Neural progenitor cell (in vitro differentiated cells): ENCODE results near the gene EIF2B2.

Experiments used
- EZH2phosphoT487 ChIP-seq: fragments of 200-600 bp; sonication (generic); IDR thresholded peaks from 2 replicates; pipeline ENCODE4 v1.6.1; 2017; ENCODE audit warnings: antibody characterized with exemption
- TF ChIP-seq, protein P1 (sequence below): fragments of 200-600 bp; sonication (generic); IDR thresholded peaks from 2 replicates; pipeline ENCODE4 v1.5.1; 2017; ENCODE audit warnings: antibody characterized with exemption, mild to moderate bottlenecking

GRCh38 chr14:75010472-75011093, 7.9 kb downstream of the EIF2B2 start:
- TF ChIP-seq, protein P1, sequence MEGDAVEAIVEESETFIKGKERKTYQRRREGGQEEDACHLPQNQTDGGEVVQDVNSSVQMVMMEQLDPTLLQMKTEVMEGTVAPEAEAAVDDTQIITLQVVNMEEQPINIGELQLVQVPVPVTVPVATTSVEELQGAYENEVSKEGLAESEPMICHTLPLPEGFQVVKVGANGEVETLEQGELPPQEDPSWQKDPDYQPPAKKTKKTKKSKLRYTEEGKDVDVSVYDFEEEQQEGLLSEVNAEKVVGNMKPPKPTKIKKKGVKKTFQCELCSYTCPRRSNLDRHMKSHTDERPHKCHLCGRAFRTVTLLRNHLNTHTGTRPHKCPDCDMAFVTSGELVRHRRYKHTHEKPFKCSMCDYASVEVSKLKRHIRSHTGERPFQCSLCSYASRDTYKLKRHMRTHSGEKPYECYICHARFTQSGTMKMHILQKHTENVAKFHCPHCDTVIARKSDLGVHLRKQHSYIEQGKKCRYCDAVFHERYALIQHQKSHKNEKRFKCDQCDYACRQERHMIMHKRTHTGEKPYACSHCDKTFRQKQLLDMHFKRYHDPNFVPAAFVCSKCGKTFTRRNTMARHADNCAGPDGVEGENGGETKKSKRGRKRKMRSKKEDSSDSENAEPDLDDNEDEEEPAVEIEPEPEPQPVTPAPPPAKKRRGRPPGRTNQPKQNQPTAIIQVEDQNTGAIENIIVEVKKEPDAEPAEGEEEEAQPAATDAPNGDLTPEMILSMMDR: no peak
- no peak for TF ChIP-seq EZH2phosphoT487
